CMK (cell line): ENCODE measurements around the gene PHRF1.
"Not testable (repeated sequence)": the region's sequence is repeated elsewhere in the genome, so short reads cannot be mapped to it uniquely, and the experiment has no call there.

Experiments used
- DNase-seq: peaks from one replicate; pipeline ENCODE4 v3.0.0-alpha.2; 2010; ENCODE audit warnings: low read depth

Gene PHRF1

GRCh38 chr11:559020-559620, 17.1 kb upstream of the PHRF1 start:
- no peak for DNase-seq

- DNase-seq = no peak
Measured at GRCh38 chr11:559712-560304, 16.5 kb upstream of the PHRF1 start.

GRCh38 chr11:560305-561147, 15.7 kb upstream of the PHRF1 start, which contains the start of the genes LMNTD2 and RASSF7:
TSS of gene LMNTD2 (minus strand) at chr11:560738. CDS start at chr11:560716, 22 bp downstream.
TSS of gene RASSF7 (plus strand) at chr11:560970. CDS start at chr11:561769, 799 bp downstream.
- DNase-seq = peak; percentile 51

DNA sequence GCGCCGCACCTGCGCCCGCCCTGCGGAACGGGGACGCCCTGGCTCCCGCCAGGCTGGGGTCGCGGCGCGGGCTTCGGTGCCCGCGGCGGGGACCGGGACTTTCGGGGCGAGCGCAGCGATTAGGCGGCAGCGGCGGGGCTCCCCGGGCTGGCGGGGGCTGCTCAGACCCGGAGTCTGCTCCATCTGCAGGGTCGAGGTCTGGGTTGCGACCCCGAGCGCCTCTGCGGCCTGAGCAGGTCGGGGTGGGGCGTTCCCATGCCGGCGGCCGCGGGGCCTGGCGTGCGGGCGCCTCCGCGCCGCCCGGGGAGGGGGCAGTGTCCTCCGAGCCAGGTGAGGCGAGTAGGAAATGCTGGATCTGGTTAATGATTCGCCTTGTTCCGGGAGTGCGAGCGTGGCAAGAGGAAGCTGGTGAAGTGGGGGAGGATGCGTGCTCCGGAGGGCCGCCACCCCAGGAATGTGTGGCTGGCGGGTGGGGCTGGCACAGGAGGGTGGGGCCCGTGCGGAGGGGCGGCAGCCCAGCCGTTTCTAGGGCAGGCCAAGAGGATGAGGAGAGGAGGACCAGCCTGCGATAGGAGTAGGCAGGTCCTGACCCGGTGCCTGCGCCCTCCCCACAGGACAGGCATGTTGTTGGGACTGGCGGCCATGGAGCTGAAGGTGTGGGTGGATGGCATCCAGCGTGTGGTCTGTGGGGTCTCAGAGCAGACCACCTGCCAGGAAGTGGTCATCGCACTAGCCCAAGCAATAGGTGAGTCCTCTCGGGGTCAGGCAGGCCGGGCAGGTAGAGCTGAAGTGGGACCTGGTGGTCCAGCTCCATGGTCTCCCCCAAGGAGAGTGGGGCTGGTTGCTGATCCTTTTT, 14.9 kb upstream of the PHRF1 start:
- no peak for DNase-seq

- no peak for DNase-seq
Measured at GRCh38 chr11:562046-562645, 14.1 kb upstream of the PHRF1 start.

- DNase-seq = no peak
Measured at GRCh38 chr11:563066-563811, 13.0 kb upstream of the PHRF1 start.

- DNase-seq = no peak
Measured at GRCh38 chr11:563812-564578, 12.3 kb upstream of the PHRF1 start.

DNA sequence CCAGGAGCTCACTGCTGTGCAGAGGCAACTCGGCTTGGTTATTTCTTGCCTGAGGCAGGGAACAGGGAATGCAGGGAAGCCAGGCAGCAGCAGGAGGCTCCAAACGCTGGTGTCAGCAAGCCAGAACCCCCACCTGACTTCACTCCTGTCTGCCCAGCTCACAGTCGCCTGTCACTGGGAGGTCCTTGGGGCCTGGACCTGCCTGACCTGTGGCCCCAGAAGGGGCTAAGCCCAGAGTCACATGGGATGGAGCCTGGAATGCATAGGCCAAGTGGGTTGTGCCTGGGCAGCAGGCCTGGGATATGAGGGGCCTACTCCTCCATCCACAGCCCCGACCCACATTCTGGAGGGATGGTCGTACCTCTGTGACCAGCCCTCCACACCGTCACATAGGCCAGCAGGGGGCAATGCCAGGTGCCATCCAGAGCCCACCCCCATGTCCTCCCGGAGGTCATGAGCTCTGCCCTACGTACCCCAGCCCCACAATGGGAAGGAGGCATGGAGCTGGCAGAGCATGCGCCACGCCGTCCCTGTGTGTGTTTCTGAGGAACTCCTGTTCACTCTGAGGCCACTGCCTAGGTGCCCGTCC, 10.3 kb upstream of the PHRF1 start:
- no peak for DNase-seq

GRCh38 chr11:567011-567628, 9.2 kb upstream of the PHRF1 start:
- no peak for DNase-seq

DNA sequence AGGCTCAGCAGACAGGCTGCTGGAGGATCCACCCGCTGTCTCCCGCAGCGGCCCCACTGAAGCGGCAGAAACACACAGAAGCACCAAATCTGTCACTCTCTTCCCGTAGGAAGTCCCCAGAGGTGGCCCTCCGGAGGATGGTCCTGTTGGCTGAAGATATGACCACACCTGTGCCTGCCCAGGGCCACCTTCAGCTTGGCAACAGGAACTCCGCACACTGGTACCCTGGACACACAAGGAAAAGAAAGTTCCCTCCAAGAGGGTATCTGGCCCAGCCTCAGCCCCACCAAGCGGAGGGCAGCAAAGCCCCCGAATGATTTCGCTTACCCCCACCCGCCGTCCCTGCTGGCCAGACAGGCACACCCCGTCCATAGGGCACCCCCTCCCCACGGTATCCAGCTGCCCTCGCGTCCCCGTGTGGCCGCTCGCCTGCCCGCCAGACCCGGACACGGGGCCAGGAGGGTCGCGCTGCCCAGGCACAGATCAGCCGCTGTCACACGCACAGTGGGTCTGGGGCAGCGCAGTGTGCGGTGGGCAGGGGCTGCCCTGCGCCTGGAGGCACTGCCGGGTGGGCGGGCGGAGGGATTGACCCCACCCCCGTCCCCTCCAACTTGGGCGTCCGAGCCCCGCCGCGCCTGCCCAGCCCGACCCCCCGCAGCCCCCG, 8.5 kb upstream of the PHRF1 start:
- DNase-seq = no peak

- peak; percentile 71 for DNase-seq
Measured at GRCh38 chr11:568306-569157, 7.7 kb upstream of the PHRF1 start.

GRCh38 chr11:569158-569885, 6.9 kb upstream of the PHRF1 start:
- no peak for DNase-seq

DNA sequence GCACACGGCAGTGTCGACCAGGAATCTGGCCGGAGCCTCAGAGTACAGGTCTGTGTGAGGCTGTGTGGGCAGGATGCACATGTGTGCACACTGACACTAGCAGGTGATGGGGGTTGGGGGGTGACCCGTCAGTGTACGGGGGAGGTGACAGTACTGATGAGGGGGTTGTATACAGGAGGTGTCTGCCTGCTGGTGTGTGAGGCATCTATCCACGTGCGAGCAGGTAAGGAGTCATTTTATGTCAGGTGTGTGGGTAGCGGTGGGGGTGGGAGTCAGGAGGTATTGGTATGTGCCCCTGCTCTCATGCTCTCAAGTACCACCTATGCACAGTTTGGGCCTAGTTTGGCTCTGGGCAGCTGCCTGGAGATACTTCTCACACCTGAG, 4.5 kb upstream of the PHRF1 start:
- DNase-seq = no peak

DNA sequence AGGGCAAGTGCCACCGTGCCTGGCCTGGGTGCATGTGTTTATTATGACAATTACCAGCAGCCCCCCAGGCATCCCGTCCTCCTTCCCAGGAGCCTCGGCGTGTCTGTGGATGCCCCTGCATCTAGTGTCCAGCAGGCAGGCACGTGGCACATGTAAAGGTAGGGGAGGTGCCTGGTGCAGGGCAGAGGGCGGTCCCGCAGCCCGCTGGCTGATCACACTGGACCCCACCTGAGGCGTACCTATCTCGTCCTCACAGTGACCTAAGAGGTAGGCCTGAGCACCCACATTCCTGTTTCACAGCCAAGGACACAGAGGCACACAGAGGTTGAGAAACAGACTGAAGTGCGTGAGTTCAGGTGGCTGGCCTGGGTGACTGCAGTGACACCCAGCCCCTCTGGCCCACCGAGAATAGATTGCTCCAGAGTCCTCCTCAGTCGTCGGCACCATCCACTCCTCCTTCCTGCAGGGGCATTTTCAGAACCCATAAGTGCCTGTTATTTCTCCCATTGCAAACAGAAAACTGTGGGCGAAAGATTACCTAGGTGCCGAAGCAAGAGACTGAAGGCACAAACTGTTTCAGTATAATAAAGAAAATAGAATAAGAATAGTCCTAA, 3.0 kb upstream of the PHRF1 start:
- no peak for DNase-seq

- not testable (repeated sequence) for DNase-seq
Measured at GRCh38 chr11:574031-574570, 2.2 kb upstream of the PHRF1 start.

GRCh38 chr11:574632-575312, 1.5 kb upstream of the PHRF1 start:
- no peak for DNase-seq
